HepG2 (cell line): ENCODE measurements around the gene XXYLT1. TPM values are rescaled to one million over a fixed set of nuclear protein-coding genes. Genes with fewer than 3 reads are reported as not detected.

Source experiments
- DNMT3B ChIP-seq: conservative IDR thresholded peaks from 2 replicates; pipeline ENCODE4 v1.6.1; 2016; ENCODE audit warnings: missing biosample characterization, control low read depth
- FOXA3 ChIP-seq: IDR thresholded peaks from 2 replicates; pipeline ENCODE4 v1.6.1; 2016; ENCODE audit warnings: missing genetic modification reagents, missing compliant biosample characterization
- RCOR2 ChIP-seq: IDR thresholded peaks from 2 replicates; pipeline ENCODE4 v1.6.1; 2016; ENCODE audit warnings: missing biosample characterization, missing genetic modification reagents
- SPEN ChIP-seq: sonication (generic); formaldehyde crosslinking; IDR thresholded peaks from 2 replicates; pipeline ENCODE4 v1.5.1; 2020; ENCODE audit warnings: low read depth, mild to moderate bottlenecking, missing genetic modification reagents
- SRSF9 ChIP-seq: fragments of 200-400 bp; formaldehyde crosslinking; IDR thresholded peaks from 2 replicates; pipeline ENCODE4 v1.6.1; 2018; ENCODE audit warnings: borderline replicate concordance, mild to moderate bottlenecking, low read depth, low read length; ENCODE audit not compliant: insufficient read depth, poor library complexity, severe bottlenecking
- ZFP37 ChIP-seq: sonication (generic); formaldehyde crosslinking; IDR thresholded peaks from 2 replicates; pipeline ENCODE4 v1.4.0; 2020; ENCODE audit warnings: missing genetic modification reagents, borderline replicate concordance
- ZNF367 ChIP-seq: sonication (generic); formaldehyde crosslinking; IDR thresholded peaks from 2 replicates; pipeline ENCODE4 v1.4.0; 2020; ENCODE audit warnings: missing genetic modification reagents, borderline replicate concordance
- ZNF577 ChIP-seq: sonication (generic); formaldehyde crosslinking; IDR thresholded peaks from 2 replicates; pipeline ENCODE4 v1.4.0; 2020; ENCODE audit warnings: mild to moderate bottlenecking, low read depth, missing genetic modification reagents, borderline replicate concordance
- ZNF598 ChIP-seq: sonication (generic); formaldehyde crosslinking; IDR thresholded peaks from 2 replicates; pipeline ENCODE4 v1.5.1; 2020; ENCODE audit warnings: mild to moderate bottlenecking, missing genetic modification reagents, borderline replicate concordance
- ZSCAN20 ChIP-seq: sonication (generic); formaldehyde crosslinking; IDR thresholded peaks from 2 replicates; pipeline ENCODE4 v1.4.0; 2020; ENCODE audit warnings: missing genetic modification reagents, mild to moderate bottlenecking, borderline replicate concordance
- ZSCAN9 ChIP-seq: IDR thresholded peaks from 2 replicates; pipeline ENCODE4 v1.6.1; 2016; ENCODE audit warnings: borderline replicate concordance
- polyA plus RNA-seq, 8 experiments: library from polyadenylated mRNA; depleted of rRNA in 3 of 8; stranded (reverse) in 7 of 8; unstranded in 1 of 8; fragments of >200 nt; fragmentation: Illumina TruSeq in 4 of 8; extraction: Trizol in 4 of 8; gene quantifications; 2 replicates each; pipeline versions ENCODE4 v1.2.1 to v1.2.3, GENCODE V29; 2011 to 2016; ENCODE audit warnings: low read depth in 4 of 8, missing spikeins in 1 of 8, mixed read lengths in 1 of 8; ENCODE audit not compliant: insufficient read depth in 1 of 8
- total RNA-seq, 5 experiments: library from RNA; depleted of rRNA; stranded (reverse); fragments of >200 nt; fragmentation: Illumina TruSeq; extraction: Trizol; gene quantifications; 2 replicates each; pipeline ENCODE4 v1.2.3, GENCODE V29; 2016; ENCODE audit warnings: low read depth in 1 of 5
- TF ChIP-seq, protein P1 (sequence below): sonication (generic); formaldehyde crosslinking; IDR thresholded peaks from 2 replicates; pipeline ENCODE4 v1.4.0; 2020; ENCODE audit warnings: missing genetic modification reagents, low read depth, mild to moderate bottlenecking, borderline replicate concordance
- TF ChIP-seq, protein P2 (sequence below): sonication (generic); formaldehyde crosslinking; IDR thresholded peaks from 2 replicates; pipeline ENCODE4 v1.4.0; 2020; ENCODE audit warnings: missing genetic modification reagents
- TF ChIP-seq, protein P3 (sequence below), 2 experiments: sonication (generic) in 1 of 2; formaldehyde crosslinking in 1 of 2; IDR thresholded peaks; 2 replicates each; pipeline versions ENCODE4 v1.4.0 to v1.6.1; 2016 to 2020; ENCODE audit warnings: borderline replicate concordance in 1 of 2, low read depth in 1 of 2, mild to moderate bottlenecking in 1 of 2, missing genetic modification reagents in 1 of 2
- TF ChIP-seq, protein P4 (sequence below): sonication (generic); formaldehyde crosslinking; IDR thresholded peaks from 2 replicates; pipeline ENCODE4 v1.4.0; 2020; ENCODE audit warnings: missing genetic modification reagents
- TF ChIP-seq, protein P5 (sequence below): sonication (generic); formaldehyde crosslinking; IDR thresholded peaks from 2 replicates; pipeline ENCODE4 v1.5.0; 2020; ENCODE audit warnings: mild to moderate bottlenecking, missing genetic modification reagents, moderate library complexity

The XXYLT1 gene
- total and polyA plus RNA-seq, 2 of the 13 experiments (the other 11 are each of a cell fraction or from before 2014, with no cell fraction given), result 17.7 to 19.0 TPM

DNA sequence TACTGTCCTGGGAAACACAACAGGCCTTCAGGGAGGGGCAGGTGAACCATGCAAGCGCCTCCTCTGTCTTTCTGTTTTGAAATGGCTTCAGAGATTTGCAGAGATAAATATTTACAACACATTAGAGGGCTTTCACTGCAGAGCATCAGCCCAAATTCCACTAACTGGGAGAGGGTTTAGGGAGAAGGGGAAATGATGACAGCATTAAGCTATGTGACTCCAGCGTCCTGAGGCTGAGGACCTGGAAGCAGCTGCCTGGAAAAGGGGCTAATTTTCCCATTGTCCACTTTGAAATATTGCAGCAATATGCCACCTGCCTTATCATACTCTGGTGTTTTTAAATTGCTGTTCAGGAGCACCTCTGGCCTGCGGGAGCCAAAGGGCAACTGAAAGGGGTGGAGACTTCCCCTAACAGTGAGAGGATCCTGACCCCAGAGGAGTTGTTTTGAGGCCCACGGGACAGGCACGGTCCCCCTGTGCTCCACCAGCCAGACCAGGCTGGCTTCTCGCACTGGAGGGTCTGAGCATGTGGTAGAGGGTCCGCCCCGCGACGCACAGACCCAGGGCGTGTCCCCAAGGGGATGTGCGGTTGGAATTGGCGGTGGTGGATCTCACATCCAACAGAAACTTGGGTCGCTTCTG lies 110.6 kb downstream of the XXYLT1 start (continued):
- TF ChIP-seq, protein P1, sequence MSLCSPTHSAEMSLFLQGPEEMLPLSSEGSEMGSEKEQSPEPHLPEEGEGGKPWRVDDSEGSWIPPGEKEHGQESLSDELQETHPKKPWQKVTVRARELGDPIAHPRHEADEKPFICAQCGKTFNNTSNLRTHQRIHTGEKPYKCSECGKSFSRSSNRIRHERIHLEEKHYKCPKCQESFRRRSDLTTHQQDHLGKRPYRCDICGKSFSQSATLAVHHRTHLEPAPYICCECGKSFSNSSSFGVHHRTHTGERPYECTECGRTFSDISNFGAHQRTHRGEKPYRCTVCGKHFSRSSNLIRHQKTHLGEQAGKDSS (CRISPR knock-in tag), result no peak; the same call in 1 of the 2 replicates
- TF ChIP-seq ZSCAN20 (CRISPR knock-in tag) (no peak), SRSF9 (no peak), ZNF367 (CRISPR knock-in tag) (no peak), SPEN (CRISPR knock-in tag) (no peak; the same call in 1 of the 2 replicates), ZFP37 (CRISPR knock-in tag) (no peak), ZNF577 (CRISPR knock-in tag) (no peak), DNMT3B (CRISPR knock-in tag) (no peak), ZNF598 (CRISPR knock-in tag) (peak; percentile 59; the same call in 1 of the 2 replicates), RCOR2 (CRISPR knock-in tag) (no peak; the same call in 1 of the 2 replicates), ZSCAN9 (no peak), FOXA3 (CRISPR knock-in tag) (peak; percentile 76)
- TF ChIP-seq, protein P2, sequence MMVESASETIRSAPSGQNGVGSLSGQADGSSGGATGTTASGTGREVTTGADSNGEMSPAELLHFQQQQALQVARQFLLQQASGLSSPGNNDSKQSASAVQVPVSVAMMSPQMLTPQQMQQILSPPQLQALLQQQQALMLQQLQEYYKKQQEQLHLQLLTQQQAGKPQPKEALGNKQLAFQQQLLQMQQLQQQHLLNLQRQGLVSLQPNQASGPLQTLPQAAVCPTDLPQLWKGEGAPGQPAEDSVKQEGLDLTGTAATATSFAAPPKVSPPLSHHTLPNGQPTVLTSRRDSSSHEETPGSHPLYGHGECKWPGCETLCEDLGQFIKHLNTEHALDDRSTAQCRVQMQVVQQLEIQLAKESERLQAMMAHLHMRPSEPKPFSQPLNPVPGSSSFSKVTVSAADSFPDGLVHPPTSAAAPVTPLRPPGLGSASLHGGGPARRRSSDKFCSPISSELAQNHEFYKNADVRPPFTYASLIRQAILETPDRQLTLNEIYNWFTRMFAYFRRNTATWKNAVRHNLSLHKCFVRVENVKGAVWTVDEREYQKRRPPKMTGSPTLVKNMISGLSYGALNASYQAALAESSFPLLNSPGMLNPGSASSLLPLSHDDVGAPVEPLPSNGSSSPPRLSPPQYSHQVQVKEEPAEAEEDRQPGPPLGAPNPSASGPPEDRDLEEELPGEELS (CRISPR knock-in tag), result peak; percentile 97
- TF ChIP-seq, protein P3, sequence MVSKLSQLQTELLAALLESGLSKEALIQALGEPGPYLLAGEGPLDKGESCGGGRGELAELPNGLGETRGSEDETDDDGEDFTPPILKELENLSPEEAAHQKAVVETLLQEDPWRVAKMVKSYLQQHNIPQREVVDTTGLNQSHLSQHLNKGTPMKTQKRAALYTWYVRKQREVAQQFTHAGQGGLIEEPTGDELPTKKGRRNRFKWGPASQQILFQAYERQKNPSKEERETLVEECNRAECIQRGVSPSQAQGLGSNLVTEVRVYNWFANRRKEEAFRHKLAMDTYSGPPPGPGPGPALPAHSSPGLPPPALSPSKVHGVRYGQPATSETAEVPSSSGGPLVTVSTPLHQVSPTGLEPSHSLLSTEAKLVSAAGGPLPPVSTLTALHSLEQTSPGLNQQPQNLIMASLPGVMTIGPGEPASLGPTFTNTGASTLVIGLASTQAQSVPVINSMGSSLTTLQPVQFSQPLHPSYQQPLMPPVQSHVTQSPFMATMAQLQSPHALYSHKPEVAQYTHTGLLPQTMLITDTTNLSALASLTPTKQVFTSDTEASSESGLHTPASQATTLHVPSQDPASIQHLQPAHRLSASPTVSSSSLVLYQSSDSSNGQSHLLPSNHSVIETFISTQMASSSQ (IDR thresholded peaks at IDR 0.05; ENCODE audit: low read depth), result no peak; the same call in 1 of the 2 replicates
- TF ChIP-seq, protein P3 (CRISPR knock-in tag; IDR thresholded peaks at IDR 0.05; ENCODE audit: borderline replicate concordance), result peak; percentile 69; the same call in 1 of the 2 replicates
- TF ChIP-seq, protein P4, sequence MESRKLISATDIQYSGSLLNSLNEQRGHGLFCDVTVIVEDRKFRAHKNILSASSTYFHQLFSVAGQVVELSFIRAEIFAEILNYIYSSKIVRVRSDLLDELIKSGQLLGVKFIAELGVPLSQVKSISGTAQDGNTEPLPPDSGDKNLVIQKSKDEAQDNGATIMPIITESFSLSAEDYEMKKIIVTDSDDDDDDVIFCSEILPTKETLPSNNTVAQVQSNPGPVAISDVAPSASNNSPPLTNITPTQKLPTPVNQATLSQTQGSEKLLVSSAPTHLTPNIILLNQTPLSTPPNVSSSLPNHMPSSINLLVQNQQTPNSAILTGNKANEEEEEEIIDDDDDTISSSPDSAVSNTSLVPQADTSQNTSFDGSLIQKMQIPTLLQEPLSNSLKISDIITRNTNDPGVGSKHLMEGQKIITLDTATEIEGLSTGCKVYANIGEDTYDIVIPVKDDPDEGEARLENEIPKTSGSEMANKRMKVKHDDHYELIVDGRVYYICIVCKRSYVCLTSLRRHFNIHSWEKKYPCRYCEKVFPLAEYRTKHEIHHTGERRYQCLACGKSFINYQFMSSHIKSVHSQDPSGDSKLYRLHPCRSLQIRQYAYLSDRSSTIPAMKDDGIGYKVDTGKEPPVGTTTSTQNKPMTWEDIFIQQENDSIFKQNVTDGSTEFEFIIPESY, result peak; percentile 69
- TF ChIP-seq, protein P5, sequence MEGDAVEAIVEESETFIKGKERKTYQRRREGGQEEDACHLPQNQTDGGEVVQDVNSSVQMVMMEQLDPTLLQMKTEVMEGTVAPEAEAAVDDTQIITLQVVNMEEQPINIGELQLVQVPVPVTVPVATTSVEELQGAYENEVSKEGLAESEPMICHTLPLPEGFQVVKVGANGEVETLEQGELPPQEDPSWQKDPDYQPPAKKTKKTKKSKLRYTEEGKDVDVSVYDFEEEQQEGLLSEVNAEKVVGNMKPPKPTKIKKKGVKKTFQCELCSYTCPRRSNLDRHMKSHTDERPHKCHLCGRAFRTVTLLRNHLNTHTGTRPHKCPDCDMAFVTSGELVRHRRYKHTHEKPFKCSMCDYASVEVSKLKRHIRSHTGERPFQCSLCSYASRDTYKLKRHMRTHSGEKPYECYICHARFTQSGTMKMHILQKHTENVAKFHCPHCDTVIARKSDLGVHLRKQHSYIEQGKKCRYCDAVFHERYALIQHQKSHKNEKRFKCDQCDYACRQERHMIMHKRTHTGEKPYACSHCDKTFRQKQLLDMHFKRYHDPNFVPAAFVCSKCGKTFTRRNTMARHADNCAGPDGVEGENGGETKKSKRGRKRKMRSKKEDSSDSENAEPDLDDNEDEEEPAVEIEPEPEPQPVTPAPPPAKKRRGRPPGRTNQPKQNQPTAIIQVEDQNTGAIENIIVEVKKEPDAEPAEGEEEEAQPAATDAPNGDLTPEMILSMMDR (CRISPR knock-in tag), result no peak
